SK-N-SH (cell line): Measurements from ENCODE around the gene MRM2. TPM values are rescaled to one million over a fixed set of nuclear protein-coding genes. Genes with fewer than 3 reads are reported as not detected.

Experiments
- CTCF ChIA-PET: fragments of 300-600, 350-600 bp; formaldehyde crosslinking; extraction: SDS; loops from one replicate; lab custom pipeline; 2021; lab: Yijun Ruan, JAX
- POLR2A ChIA-PET: fragments of 350-600 bp; sonication (Branson Sonifier 250); formaldehyde crosslinking; extraction: SDS; loops from one replicate; lab custom pipeline; 2020; ENCODE audit warnings: antibody characterized with exemption, inconsistent platforms; lab: Yijun Ruan, JAX
- DNase-seq: peaks from one replicate; pipeline ENCODE4 v3.0.0; 2012
- H2AFZ ChIP-seq: fragments of 200-600 bp; sonication (generic); 2 replicates; pipeline ENCODE4 v1.8.1; 2016; ENCODE audit warnings: antibody characterized with exemption, mild to moderate bottlenecking, low read depth
- H3F3A ChIP-seq: fragments of 200-600 bp; sonication (generic); replicated peaks from 2 replicates; pipeline ENCODE3; 2016; ENCODE audit warnings: antibody characterized with exemption, mild to moderate bottlenecking; ENCODE audit not compliant: insufficient read depth
- H3K27ac ChIP-seq, 2 experiments: fragments of 200-500 bp in 1 of 2; fragments of 200-600 bp in 1 of 2; sonication (Bioruptor generic) in 1 of 2; sonication (generic), shearing (Covaris generic) in 1 of 2; 2 replicates each; pipeline versions ENCODE4 v1.5.1 to v1.6.1; 2014 to 2016; ENCODE audit warnings: low read depth in 2 of 2, inconsistent platforms in 1 of 2, low read length in 1 of 2, mild to moderate bottlenecking in 1 of 2, mixed read lengths in 1 of 2
- H3K27me3 ChIP-seq: fragments of 200-600 bp; sonication (generic), shearing (Covaris generic); 2 replicates; pipeline ENCODE4 v1.6.1; 2016; ENCODE audit warnings: mixed run types; ENCODE audit not compliant: insufficient read depth
- H3K36me3 ChIP-seq, 2 experiments: fragments of 200-500 bp in 1 of 2; fragments of 200-600 bp in 1 of 2; sonication (Bioruptor generic) in 1 of 2; sonication (generic) in 1 of 2; replicated peaks in 1 of 2; 2 replicates each; pipeline versions ENCODE3 to v1.5.1; 2014 to 2016; ENCODE audit warnings: low read length in 1 of 2, mild to moderate bottlenecking in 1 of 2; ENCODE audit not compliant: insufficient read depth in 2 of 2, control insufficient read depth in 1 of 2
- H3K4me1 ChIP-seq, 2 experiments: fragments of 200-500 bp in 1 of 2; fragments of 200-600 bp in 1 of 2; sonication (Bioruptor generic) in 1 of 2; sonication (generic), shearing (Covaris generic) in 1 of 2; 2 replicates each; pipeline versions ENCODE4 v1.5.1 to v1.6.1; 2014 to 2016; ENCODE audit warnings: low read depth in 1 of 2, low read length in 1 of 2, mixed run types in 1 of 2; ENCODE audit not compliant: insufficient read depth in 2 of 2, control insufficient read depth in 1 of 2
- H3K4me2 ChIP-seq: fragments of 200-600 bp; sonication (generic), shearing (Covaris generic); 2 replicates; pipeline ENCODE4 v1.6.1; 2017; ENCODE audit warnings: mixed run types
- H3K4me3 ChIP-seq, 2 experiments: fragments of 200-500 bp in 1 of 2; fragments of 200-600 bp in 1 of 2; sonication (Bioruptor generic) in 1 of 2; sonication (generic), shearing (Covaris generic) in 1 of 2; 2 replicates each; pipeline versions ENCODE4 v1.5.1 to v1.8.1; 2014 to 2016; ENCODE audit warnings: low read depth in 2 of 2, inconsistent platforms in 1 of 2, low read length in 1 of 2, mild to moderate bottlenecking in 1 of 2, mixed read lengths in 1 of 2, moderate library complexity in 1 of 2
- H3K79me2 ChIP-seq: fragments of 200-600 bp; sonication (generic); 2 replicates; pipeline ENCODE4 v1.8.1; 2017; ENCODE audit warnings: mild to moderate bottlenecking; ENCODE audit not compliant: insufficient read depth
- H3K9ac ChIP-seq: fragments of 200-600 bp; sonication (generic); 2 replicates; pipeline ENCODE4 v1.6.1; 2017; ENCODE audit warnings: mixed run types
- H3K9me2 ChIP-seq: fragments of 200-600 bp; sonication (generic); 2 replicates; pipeline ENCODE4 v1.6.1; 2017; ENCODE audit warnings: mixed run types
- H3K9me3 ChIP-seq: fragments of 200-600 bp; sonication (generic); 2 replicates; pipeline ENCODE4 v1.6.1; 2017; ENCODE audit warnings: mixed run types, mild to moderate bottlenecking, moderate library complexity
- H4K20me1 ChIP-seq: fragments of 200-600 bp; sonication (generic); 2 replicates; pipeline ENCODE4 v1.6.1; 2017; ENCODE audit warnings: mild to moderate bottlenecking, mixed run types; ENCODE audit not compliant: insufficient read depth
- EP300 ChIP-seq, 2 experiments: IDR thresholded peaks; 2 replicates each; pipeline versions ENCODE4 v1.4.0 to v1.6.1; 2012; ENCODE audit warnings: borderline replicate concordance in 1 of 2, low read depth in 1 of 2, low read length in 1 of 2
- FOXJ3 ChIP-seq: sonication (generic); formaldehyde crosslinking; IDR thresholded peaks from 2 replicates; pipeline ENCODE4 v1.5.1; 2020; ENCODE audit warnings: mild to moderate bottlenecking, missing genetic modification reagents
- MXI1 ChIP-seq: IDR thresholded peaks from 2 replicates; pipeline ENCODE4 v1.6.1; 2012; ENCODE audit warnings: mild to moderate bottlenecking, low read depth, low read length, improper control_type of control experiment
- POLR2AphosphoS5 ChIP-seq: IDR thresholded peaks from 2 replicates; pipeline ENCODE4 v1.6.1; 2012; ENCODE audit warnings: low read depth, low read length
- TEAD4 ChIP-seq: IDR thresholded peaks from 2 replicates; pipeline ENCODE4 v1.4.0; 2012; ENCODE audit warnings: mild to moderate bottlenecking, borderline replicate concordance; ENCODE audit not compliant: insufficient read depth
- WGBS: methylation state at CpG from one replicate; pipeline ENCODE4 v1.1.6; 2017; ENCODE audit warnings: low lambda C conversion rate; 5-methylcytosine and 5-hydroxymethylcytosine counted together
- polyA plus RNA-seq, 3 experiments: library from polyadenylated mRNA; depleted of rRNA; stranded (reverse); fragments of >200 nt; gene quantifications; 2 replicates each; pipeline ENCODE4 v1.2.3, GENCODE V29; 2012
- TF ChIP-seq, protein P1 (sequence below): fragments of 200-600 bp; sonication (generic); IDR thresholded peaks from 2 replicates; pipeline ENCODE4 v1.6.1; 2017; ENCODE audit warnings: antibody characterized with exemption, mild to moderate bottlenecking, moderate library complexity

Gene MRM2
- polyA plus RNA-seq, 1 of the 3 experiments (the other 2 are of a cell fraction): 30.7 TPM

DNA sequence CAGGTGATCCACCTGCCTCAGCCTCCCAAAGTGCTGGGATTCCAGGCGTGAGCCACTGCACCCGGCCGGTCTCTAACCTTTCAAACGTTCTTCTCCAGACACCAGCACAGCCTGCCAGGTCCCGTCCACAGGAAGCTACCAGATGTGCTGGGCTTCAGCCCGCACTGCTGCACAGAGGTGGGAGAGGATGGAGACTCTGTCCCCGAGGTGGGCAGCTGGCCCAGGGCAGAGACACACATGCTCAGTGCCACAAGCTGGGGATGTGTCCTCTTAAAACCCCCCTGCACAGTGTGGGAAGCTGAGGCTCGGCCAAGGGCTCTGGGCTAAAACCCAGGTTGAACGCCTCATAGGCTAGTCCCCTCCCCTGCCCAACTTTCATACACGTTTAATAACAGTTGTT is 9.4 kb upstream of the MRM2 start:
- H3K9ac ChIP-seq: no peak overlapping the region
- H3F3A ChIP-seq: peaks cover 32% of the 10 kb centered on the region
- peaks cover 0 to 10% of the 10 kb centered on the region in 2 experiments for H3K36me3 ChIP-seq
- no peaks in the 10 kb centered on the region for H3K27me3 ChIP-seq
- no peak overlapping the region for H3K4me2 ChIP-seq
- no peaks in the 10 kb centered on the region for H3K9me2 ChIP-seq
- no peak overlapping the region for H2AFZ ChIP-seq
- H3K9me3 ChIP-seq: no peaks in the 10 kb centered on the region
- no peak for TF ChIP-seq FOXJ3 (CRISPR knock-in tag)
- TF ChIP-seq MXI1: no peak
- TF ChIP-seq, protein P1, sequence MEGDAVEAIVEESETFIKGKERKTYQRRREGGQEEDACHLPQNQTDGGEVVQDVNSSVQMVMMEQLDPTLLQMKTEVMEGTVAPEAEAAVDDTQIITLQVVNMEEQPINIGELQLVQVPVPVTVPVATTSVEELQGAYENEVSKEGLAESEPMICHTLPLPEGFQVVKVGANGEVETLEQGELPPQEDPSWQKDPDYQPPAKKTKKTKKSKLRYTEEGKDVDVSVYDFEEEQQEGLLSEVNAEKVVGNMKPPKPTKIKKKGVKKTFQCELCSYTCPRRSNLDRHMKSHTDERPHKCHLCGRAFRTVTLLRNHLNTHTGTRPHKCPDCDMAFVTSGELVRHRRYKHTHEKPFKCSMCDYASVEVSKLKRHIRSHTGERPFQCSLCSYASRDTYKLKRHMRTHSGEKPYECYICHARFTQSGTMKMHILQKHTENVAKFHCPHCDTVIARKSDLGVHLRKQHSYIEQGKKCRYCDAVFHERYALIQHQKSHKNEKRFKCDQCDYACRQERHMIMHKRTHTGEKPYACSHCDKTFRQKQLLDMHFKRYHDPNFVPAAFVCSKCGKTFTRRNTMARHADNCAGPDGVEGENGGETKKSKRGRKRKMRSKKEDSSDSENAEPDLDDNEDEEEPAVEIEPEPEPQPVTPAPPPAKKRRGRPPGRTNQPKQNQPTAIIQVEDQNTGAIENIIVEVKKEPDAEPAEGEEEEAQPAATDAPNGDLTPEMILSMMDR: no peak
- peak; percentile 42 for DNase-seq
- H3K4me1 ChIP-seq: peaks cover 5 to 16% of the 10 kb centered on the region in 2 experiments; a peak in 3 of 4 replicates
- H3K79me2 ChIP-seq: no peaks in the 10 kb centered on the region; the same call in 1 of the 2 replicates
- H4K20me1 ChIP-seq: no peaks in the 10 kb centered on the region
- ChIA-PET POLR2A (interaction anchor here (0.8 kb wide), 1 partner anchor 9 kb away, joined by 3 read pairs; the partner anchor contains the start of genes MRM2 and NUDT1), CTCF (interaction anchor here (1.1 to 2.3 kb wide), 2 partner anchors 10 to 97 kb away, joined by 5 to 14 read pairs; partner anchors contain the start of genes MRM2 and NUDT1)
- 86% methylated on average over 8 of the region's 10 CpGs for WGBS
- H3K27ac ChIP-seq: no peak overlapping the region; a peak in 1 of 4 replicates
- H3K4me3 ChIP-seq: no peak overlapping the region

DNA sequence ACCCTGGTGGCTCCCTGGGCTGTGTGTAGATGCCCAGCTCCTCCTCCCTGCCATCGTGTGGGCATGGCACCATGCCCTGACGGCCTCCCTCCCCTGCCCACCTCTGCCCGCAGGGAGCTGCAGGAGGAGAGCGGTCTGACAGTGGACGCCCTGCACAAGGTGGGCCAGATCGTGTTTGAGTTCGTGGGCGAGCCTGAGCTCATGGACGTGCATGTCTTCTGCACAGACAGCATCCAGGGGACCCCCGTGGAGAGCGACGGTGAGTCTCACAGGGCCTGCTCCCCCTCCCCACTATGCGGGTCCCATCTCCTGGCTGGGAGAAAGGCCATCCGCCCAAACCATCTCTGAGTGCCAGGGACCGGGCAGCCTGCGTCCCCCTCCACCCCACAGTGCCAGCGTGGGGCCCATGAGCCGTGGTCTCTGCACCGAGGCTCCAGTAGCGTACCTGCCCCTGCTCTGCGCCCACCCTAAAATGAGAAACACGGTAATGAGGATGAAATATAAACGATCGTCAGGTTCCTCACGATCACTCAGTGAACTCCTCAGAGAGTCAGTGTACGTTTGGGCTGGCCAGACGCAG is 7.8 kb upstream of the MRM2 start:
- Histone ChIP-seq H3K36me3 (peaks cover 0 to 8% of the 10 kb centered on the region in 2 experiments), H3K9me3 (no peaks in the 10 kb centered on the region), H3K4me3 (no peak overlapping the region), H3K4me2 (peak overlapping the region; percentile 66), H4K20me1 (no peaks in the 10 kb centered on the region), H3K79me2 (no peaks in the 10 kb centered on the region; the same call in 1 of the 2 replicates), H3K27ac (peak overlapping the region; percentile 73 to 98), H3K4me1 (peaks cover 5 to 16% of the 10 kb centered on the region in 2 experiments; a peak in 3 of 4 replicates), H3K27me3 (no peaks in the 10 kb centered on the region), H3K9ac (peak overlapping the region; percentile 65), H3F3A (peaks cover 32% of the 10 kb centered on the region), H3K9me2 (no peaks in the 10 kb centered on the region), H2AFZ (0 out of 2 replicates have a peak overlapping the region, but pooled peaks have one; percentile 64)
- WGBS: 89% methylated on average over 24 of the region's 27 CpGs
- DNase-seq: peak; percentile 36
- CTCF ChIA-PET: interaction anchor here (0.7 to 2.3 kb wide), 3 partner anchors 11 to 98 kb away, joined by 3 to 14 read pairs (median 4); no protein-coding TSS in a partner anchor
- TF ChIP-seq POLR2AphosphoS5 (no peak), EP300 (IDR thresholded peaks at IDR 0.05; ENCODE audit: borderline replicate concordance in 1 of 2, low read depth in 1 of 2, low read length in 1 of 2) (no peak), TEAD4 (no peak)
- POLR2A ChIA-PET: interaction anchor here (1.0 kb wide), 1 partner anchor 35 kb away, joined by 4 read pairs; no protein-coding TSS in a partner anchor
